ENCODE data around the gene PEX5L. TPM values are rescaled to one million over a fixed set of nuclear protein-coding genes. Genes with fewer than 3 reads are reported as not detected.
A peak's percentile ranks its signal among the peaks of the same experiment; 100 is the strongest.

Gene PEX5L
- total and polyA plus RNA-seq, 2 experiments from 2014 or later = 6.3 to 7.0 TPM

DNA sequence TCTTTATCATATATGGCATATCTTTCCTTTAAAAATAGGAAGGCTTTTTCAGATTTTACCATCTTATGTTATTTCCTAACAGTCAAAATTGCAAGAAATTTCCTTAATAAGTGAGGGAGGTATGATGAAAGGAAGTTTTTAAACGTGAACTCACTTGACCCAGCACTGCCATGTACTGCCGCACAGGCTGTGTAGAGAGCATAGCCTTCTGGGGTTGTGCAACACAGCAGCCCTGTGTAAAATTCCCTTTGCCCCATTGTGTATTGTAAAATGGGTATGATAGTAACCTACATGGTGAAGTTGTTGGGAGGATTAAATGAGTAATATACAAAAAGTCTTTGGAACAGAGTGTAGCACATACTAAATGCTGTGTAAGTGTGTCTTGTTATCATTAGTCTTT, 78.6 kb downstream of the PEX5L start (continued):
- TF ChIP-seq, protein P1, sequence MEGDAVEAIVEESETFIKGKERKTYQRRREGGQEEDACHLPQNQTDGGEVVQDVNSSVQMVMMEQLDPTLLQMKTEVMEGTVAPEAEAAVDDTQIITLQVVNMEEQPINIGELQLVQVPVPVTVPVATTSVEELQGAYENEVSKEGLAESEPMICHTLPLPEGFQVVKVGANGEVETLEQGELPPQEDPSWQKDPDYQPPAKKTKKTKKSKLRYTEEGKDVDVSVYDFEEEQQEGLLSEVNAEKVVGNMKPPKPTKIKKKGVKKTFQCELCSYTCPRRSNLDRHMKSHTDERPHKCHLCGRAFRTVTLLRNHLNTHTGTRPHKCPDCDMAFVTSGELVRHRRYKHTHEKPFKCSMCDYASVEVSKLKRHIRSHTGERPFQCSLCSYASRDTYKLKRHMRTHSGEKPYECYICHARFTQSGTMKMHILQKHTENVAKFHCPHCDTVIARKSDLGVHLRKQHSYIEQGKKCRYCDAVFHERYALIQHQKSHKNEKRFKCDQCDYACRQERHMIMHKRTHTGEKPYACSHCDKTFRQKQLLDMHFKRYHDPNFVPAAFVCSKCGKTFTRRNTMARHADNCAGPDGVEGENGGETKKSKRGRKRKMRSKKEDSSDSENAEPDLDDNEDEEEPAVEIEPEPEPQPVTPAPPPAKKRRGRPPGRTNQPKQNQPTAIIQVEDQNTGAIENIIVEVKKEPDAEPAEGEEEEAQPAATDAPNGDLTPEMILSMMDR (conservative IDR thresholded peaks at IDR 0.05; ENCODE audit: low read depth in 2 of 2) = no peak
- no peak for TF ChIP-seq JUNB (IDR thresholded peaks at IDR 0.05; ENCODE audit: unreplicated experiment)
- no peak for TF ChIP-seq NANOG (IDR thresholded peaks at IDR 0.05; ENCODE audit: borderline replicate concordance)

DNA sequence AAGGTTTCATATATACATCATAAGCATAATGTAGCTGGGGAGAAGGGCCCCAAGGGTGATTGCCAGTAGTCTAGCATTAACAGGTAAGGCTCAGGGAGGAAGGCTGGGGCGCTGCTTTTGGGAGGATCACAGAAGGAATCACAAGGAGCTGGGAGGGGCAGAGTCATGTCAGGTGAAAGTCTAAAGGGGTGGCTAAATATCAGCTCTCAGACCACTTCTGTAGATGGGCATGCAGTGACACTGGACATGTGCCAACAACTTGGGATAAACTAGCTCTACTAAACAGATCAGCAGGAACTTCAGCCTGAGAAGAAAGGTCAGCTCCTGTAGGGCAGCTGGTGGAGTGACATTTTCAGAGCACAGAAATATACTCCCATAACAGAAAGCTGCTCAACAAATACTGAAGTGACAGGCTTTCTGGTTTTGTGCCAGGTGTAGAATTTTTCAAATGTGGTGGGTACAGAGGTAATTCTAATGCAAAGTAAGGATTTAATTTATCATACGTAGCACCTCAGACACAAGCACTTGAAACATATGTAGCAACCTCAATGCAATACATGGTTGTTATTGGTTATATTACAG, 79.4 kb downstream of the PEX5L start:
- Histone ChIP-seq H3K79me2 (replicated peaks; ENCODE audit: insufficient read depth) (no peaks in the 10 kb centered on the region), H4K20me1 (replicated peaks; ENCODE audit: insufficient read depth) (no peaks in the 10 kb centered on the region), H3K4me3 (no peak overlapping the region), H3K36me3 (ENCODE audit: insufficient read depth) (no peaks in the 10 kb centered on the region), H3K4me2 (no peak overlapping the region), H3K9me2 (ENCODE audit: insufficient read depth) (no peaks in the 10 kb centered on the region), H3K27ac (ENCODE audit: low read depth) (no peak overlapping the region), H2AFZ (no peak overlapping the region), H3F3A (replicated peaks; ENCODE audit: low read depth) (no peaks in the 10 kb centered on the region), H3K27me3 (ENCODE audit: insufficient read depth) (no peaks in the 10 kb centered on the region), H3K4me1 (ENCODE audit: insufficient read depth) (0 out of 2 replicates have a peak, but pooled peaks cover under 1% of the 10 kb centered on the region)
- H3K36me3 Mint-ChIP-seq (ENCODE audit: low read depth) = no peaks in the 10 kb centered on the region; the same call in 2 of the 3 replicates
- no peaks in the 10 kb centered on the region; the same call in 2 of the 3 replicates for H3K9me3 Mint-ChIP-seq
- H3K4me1 Mint-ChIP-seq = peaks cover 3% of the 10 kb centered on the region; the same call in 2 of the 3 replicates
- H3K27me3 Mint-ChIP-seq (ENCODE audit: insufficient read depth, low read depth, poor library complexity) = peaks cover 6% of the 10 kb centered on the region
- no peak for DNase-seq (ENCODE audit: low spot score)
- ATAC-seq = no peak
- TF ChIP-seq EZH2phosphoT487 (IDR thresholded peaks at IDR 0.05; ENCODE audit: unreplicated experiment) (no peak), POLR2AphosphoS5 (IDR thresholded peaks at IDR 0.05; ENCODE audit: low read depth) (no peak), CREB1 (CRISPR knock-in tag; IDR thresholded peaks at IDR 0.05; ENCODE audit: low read depth) (no peak), ZNF114 (CRISPR knock-in tag; IDR thresholded peaks at IDR 0.05) (no peak), STAT1 (IDR thresholded peaks at IDR 0.05; ENCODE audit: unreplicated experiment) (no peak), EZH2 (IDR thresholded peaks at IDR 0.05; ENCODE audit: low read depth, unreplicated experiment) (no peak)
- TF ChIP-seq, protein P1 (conservative IDR thresholded peaks at IDR 0.05; ENCODE audit: low read depth in 2 of 2) = no peak
- H3K4me3 Mint-ChIP-seq = no peak overlapping the region
- H3K27ac Mint-ChIP-seq = peak overlapping the region; percentile 56

GRCh38 chr3:179956416-179956830, 80.3 kb downstream of the PEX5L start:
- Histone ChIP-seq H3K27ac (ENCODE audit: low read depth) (no peak overlapping the region), H3K36me3 (ENCODE audit: insufficient read depth) (no peaks in the 10 kb centered on the region), H3K79me2 (replicated peaks; ENCODE audit: insufficient read depth) (no peaks in the 10 kb centered on the region), H2AFZ (no peak overlapping the region), H4K20me1 (replicated peaks; ENCODE audit: insufficient read depth) (no peaks in the 10 kb centered on the region), H3F3A (replicated peaks; ENCODE audit: low read depth) (no peaks in the 10 kb centered on the region), H3K4me1 (ENCODE audit: insufficient read depth) (0 out of 2 replicates have a peak, but pooled peaks cover 3% of the 10 kb centered on the region), H3K4me2 (no peak overlapping the region), H3K27me3 (ENCODE audit: insufficient read depth) (no peaks in the 10 kb centered on the region), H3K4me3 (no peak overlapping the region), H3K9me2 (ENCODE audit: insufficient read depth) (no peaks in the 10 kb centered on the region)
- ATAC-seq (no peak), DNase-seq (ENCODE audit: low spot score) (no peak)
- Mint-ChIP-seq H3K4me3 (no peak overlapping the region), H3K36me3 (ENCODE audit: low read depth) (no peaks in the 10 kb centered on the region; the same call in 2 of the 3 replicates), H3K27ac (no peak overlapping the region), H3K9me3 (no peaks in the 10 kb centered on the region; the same call in 2 of the 3 replicates), H3K27me3 (ENCODE audit: insufficient read depth, low read depth, poor library complexity) (peaks cover 6% of the 10 kb centered on the region), H3K4me1 (peaks cover 3% of the 10 kb centered on the region; the same call in 2 of the 3 replicates)
- TF ChIP-seq JUNB (IDR thresholded peaks at IDR 0.05; ENCODE audit: unreplicated experiment) (no peak), NANOG (IDR thresholded peaks at IDR 0.05; ENCODE audit: borderline replicate concordance) (no peak), STAT1 (IDR thresholded peaks at IDR 0.05; ENCODE audit: unreplicated experiment) (no peak), REST (IDR thresholded peaks at IDR 0.05; ENCODE audit: unreplicated experiment) (no peak), POLR2AphosphoS5 (IDR thresholded peaks at IDR 0.05; ENCODE audit: low read depth) (no peak)
- TF ChIP-seq, protein P1 (conservative IDR thresholded peaks at IDR 0.05; ENCODE audit: low read depth in 2 of 2) = no peak
